AG04449 (cell line): ENCODE data around the gene SH3RF1.

Experiments used
- CTCF ChIA-PET: fragments of 350-600 bp; formaldehyde crosslinking; extraction: SDS; loops from one replicate; lab custom pipeline; 2021; ENCODE audit warnings: antibody characterized with exemption; lab: Yijun Ruan, JAX
- POLR2A ChIA-PET: fragments of 400-600, 350-600 bp; formaldehyde crosslinking; extraction: SDS; loops from one replicate; lab custom pipeline; 2020; ENCODE audit warnings: antibody characterized with exemption, inconsistent platforms; lab: Yijun Ruan, JAX
- DNase-seq: peaks from one replicate; pipeline ENCODE4 v3.0.0-alpha.2; 2010; ENCODE audit warnings: low read depth, low spot score
- H3K4me3 ChIP-seq: 2 replicates; pipeline ENCODE4 v1.5.1; 2011; ENCODE audit warnings: low read depth, mild to moderate bottlenecking, control low read depth, low read length
- CTCF ChIP-seq: IDR thresholded peaks from one replicate; pipeline ENCODE4 v1.5.1; 2011; ENCODE audit warnings: mild to moderate bottlenecking, moderate library complexity, low read length, control low read depth, inconsistent platforms; ENCODE audit not compliant: insufficient read depth; ENCODE audit errors: missing control alignments

Gene SH3RF1

DNA sequence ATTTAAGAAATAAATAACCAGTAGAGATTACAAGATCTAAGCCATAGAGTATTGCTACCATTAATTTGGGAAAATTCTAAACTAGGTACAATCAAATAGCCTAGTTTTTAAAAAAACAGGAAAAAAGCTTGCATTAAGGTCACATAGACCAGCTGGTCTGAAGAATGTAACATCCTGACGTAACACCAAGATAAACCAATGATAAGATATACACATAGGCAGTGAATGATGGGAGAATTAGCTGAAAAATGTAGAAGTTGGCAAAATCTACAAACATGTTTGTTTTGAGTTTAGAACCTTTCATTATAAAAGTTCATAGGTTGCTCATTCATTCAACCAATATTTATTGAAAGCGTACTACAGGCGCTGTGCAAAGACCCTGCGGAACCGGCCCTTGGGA is 120.0 kb downstream of the SH3RF1 start:
- no peak for TF ChIP-seq CTCF
- no peak for DNase-seq
- ChIA-PET POLR2A (interaction anchor here (0.7 kb wide), 1 partner anchor 108 kb away, joined by 3 read pairs; no protein-coding TSS in a partner anchor), CTCF (interaction anchor here (1.1 kb wide), 1 partner anchor 119 kb away, joined by 3 read pairs; no protein-coding TSS in a partner anchor)
- H3K4me3 ChIP-seq: no peak overlapping the region

DNA sequence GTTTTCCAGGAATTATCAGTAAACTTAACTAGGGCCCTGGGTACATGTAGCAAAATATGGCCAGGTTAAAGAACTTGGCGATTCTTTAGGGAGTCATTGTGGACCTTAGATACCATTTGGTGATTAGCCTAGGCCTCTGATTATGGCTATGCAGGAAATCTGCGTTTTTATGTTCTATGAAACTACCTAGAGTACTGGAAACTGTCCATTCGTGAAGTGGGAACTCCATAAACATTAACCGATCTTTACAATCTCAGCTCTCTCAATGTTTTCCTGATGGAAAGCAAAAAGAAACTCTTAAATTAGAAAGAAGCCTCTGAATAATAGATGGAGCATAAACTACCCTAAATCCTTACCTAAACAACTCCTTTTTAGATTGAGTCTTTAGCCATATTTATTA is 121.9 kb downstream of the SH3RF1 start:
- no peak overlapping the region for H3K4me3 ChIP-seq
- CTCF ChIA-PET: interaction anchor here (1.6 to 2.1 kb wide), 2 partner anchors 18 to 32 kb away, joined by 3 to 5 read pairs; no protein-coding TSS in a partner anchor
- DNase-seq: no peak
- TF ChIP-seq CTCF: no peak
- POLR2A ChIA-PET: interaction anchor here (0.6 kb wide), 1 partner anchor 76 kb away, joined by 3 read pairs; no protein-coding TSS in a partner anchor

GRCh38 chr4:169147191-169147590 is 123.6 kb downstream of the SH3RF1 start:
- no peak for DNase-seq
- CTCF ChIA-PET: interaction anchor here (1.0 kb wide), 1 partner anchor 11 kb away, joined by 3 read pairs; no protein-coding TSS in a partner anchor
- POLR2A ChIA-PET: no interaction called here
- TF ChIP-seq CTCF: no peak
- no peak overlapping the region for H3K4me3 ChIP-seq

GRCh38 chr4:169144061-169144600 is 126.6 kb downstream of the SH3RF1 start:
- ChIA-PET CTCF (no interaction called here), POLR2A (no interaction called here)
- no peak for TF ChIP-seq CTCF
- no peak for DNase-seq
- no peak overlapping the region for H3K4me3 ChIP-seq

DNA sequence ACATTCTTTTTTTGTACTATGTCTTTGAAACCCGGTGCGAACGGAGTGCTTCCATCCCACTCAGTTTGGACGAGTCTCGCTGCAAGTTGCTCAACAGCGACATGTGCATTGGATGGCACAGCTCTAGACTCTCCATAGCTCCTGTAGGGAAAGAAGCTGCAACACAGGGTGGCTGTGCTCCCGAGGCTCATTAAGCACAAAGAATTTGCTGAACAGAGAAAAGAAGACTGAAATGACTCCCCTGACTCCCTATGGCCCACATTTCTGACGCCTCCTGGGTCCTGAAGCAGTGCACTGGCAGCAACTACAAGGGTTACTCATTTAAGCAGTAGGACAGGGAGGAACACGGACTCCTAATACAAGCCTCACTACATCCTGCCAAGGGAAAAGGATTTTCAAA is 127.4 kb downstream of the SH3RF1 start:
- CTCF ChIA-PET: interaction anchor here (1.0 to 1.3 kb wide), 2 partner anchors 121 to 147 kb away, joined by 3 to 4 read pairs; no protein-coding TSS in a partner anchor

DNA sequence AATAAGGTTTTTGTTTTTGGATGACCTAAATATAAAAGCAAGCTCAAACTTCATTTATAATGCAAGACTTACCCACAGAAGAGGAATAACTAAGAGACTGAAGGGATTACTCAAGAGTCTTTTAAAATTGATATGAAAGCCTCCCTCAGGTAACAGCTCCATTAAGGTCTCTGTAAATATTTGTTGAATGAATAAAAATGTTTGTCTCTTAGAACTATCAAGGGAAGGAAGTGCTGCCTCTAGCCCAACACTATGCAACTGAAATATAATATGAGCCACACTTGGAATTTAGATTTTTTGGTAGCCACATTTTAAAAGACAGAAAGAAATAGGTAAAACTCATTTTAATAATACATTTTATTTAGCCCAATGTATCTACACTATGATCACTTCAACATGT is 127.8 kb downstream of the SH3RF1 start:
- ChIA-PET POLR2A (no interaction called here), CTCF (interaction anchor here (1.0 to 1.3 kb wide), 2 partner anchors 120 to 147 kb away, joined by 3 to 4 read pairs; no protein-coding TSS in a partner anchor)
- no peak for TF ChIP-seq CTCF
- no peak for DNase-seq
- H3K4me3 ChIP-seq: no peak overlapping the region

More for the DNA sequence above, 127.4 kb downstream of the SH3RF1 start:
- POLR2A ChIA-PET: no interaction called here
- no peak for DNase-seq
- no peak for TF ChIP-seq CTCF
- H3K4me3 ChIP-seq: no peak overlapping the region
